ENCODE data around the gene SPPL2C.

GRCh38 chr17:45886852-45887251, 42.2 kb downstream of the SPPL2C start:
- TF ChIP-seq POLR2A (IDR thresholded peaks at IDR 0.05) (no peak), CTCF (IDR thresholded peaks at IDR 0.05) (no peak)
